Peyer's patch (tissue), 4 donors: ENCODE data around the gene TIGIT. TPM values are rescaled to one million over a fixed set of nuclear protein-coding genes. Genes with fewer than 3 reads are reported as not detected.

ENCODE experiments used
- DNase-seq, 3 donors: peaks; one replicate each; pipeline ENCODE4 v3.0.0-alpha.2; 2017 to 2019
- H3K27ac ChIP-seq, 4 donors: fragments of 200-600 bp; sonication (generic); one replicate each; pipeline ENCODE4 v1.5.1; 2016 to 2019
- H3K27me3 ChIP-seq, 2 donors: fragments of 200-600 bp; sonication (generic); one replicate each; pipeline ENCODE4 v1.5.1; 2019
- H3K36me3 ChIP-seq, 3 donors: fragments of 200-600 bp; sonication (generic); one replicate each; pipeline ENCODE4 v1.5.1; 2016 to 2019
- H3K4me1 ChIP-seq, 4 donors: fragments of 200-600 bp; sonication (generic); one replicate each; pipeline ENCODE4 v1.5.1; 2016 to 2019
- H3K4me3 ChIP-seq, 4 donors: fragments of 200-600 bp; sonication (generic); 1 replicate in 3 of 4; 2 replicates in 1 of 4; pipeline ENCODE4 v1.5.1; 2016 to 2019; ENCODE audit warnings: mild to moderate bottlenecking in 1 of 4
- H3K9me3 ChIP-seq, 4 donors: fragments of 200-600 bp; sonication (generic); one replicate each; pipeline ENCODE4 v1.5.1; 2016 to 2019; ENCODE audit warnings: mild to moderate bottlenecking in 1 of 4
- POLR2A ChIP-seq, 2 donors: fragments of 450-650 bp; IDR thresholded peaks; one replicate each; pipeline ENCODE4 v1.5.1; 2017; ENCODE audit warnings: antibody characterized with exemption in 2 of 2, mild to moderate bottlenecking in 2 of 2, moderate library complexity in 2 of 2
- total RNA-seq, 4 donors: library from RNA; depleted of rRNA; stranded (reverse); fragments of >200 nt; gene quantifications; one replicate each; pipeline ENCODE4 v1.1.0, GENCODE V29; 2016
- TF ChIP-seq, protein P1 (sequence below), 6 experiments: fragments of 450-650 bp in 4 of 6; fragments of 200-600 bp in 2 of 6; sonication (generic) in 1 of 6; IDR thresholded peaks; one replicate each; pipeline ENCODE4 v1.5.1; 2017 to 2019; ENCODE audit warnings: antibody characterized with exemption in 6 of 6, mild to moderate bottlenecking in 3 of 6, moderate library complexity in 1 of 6

The TIGIT gene
- total RNA-seq, 4 donors from 2014 or later = 0.35 to 5.0 (median 2.5) TPM; not detected in 1

DNA sequence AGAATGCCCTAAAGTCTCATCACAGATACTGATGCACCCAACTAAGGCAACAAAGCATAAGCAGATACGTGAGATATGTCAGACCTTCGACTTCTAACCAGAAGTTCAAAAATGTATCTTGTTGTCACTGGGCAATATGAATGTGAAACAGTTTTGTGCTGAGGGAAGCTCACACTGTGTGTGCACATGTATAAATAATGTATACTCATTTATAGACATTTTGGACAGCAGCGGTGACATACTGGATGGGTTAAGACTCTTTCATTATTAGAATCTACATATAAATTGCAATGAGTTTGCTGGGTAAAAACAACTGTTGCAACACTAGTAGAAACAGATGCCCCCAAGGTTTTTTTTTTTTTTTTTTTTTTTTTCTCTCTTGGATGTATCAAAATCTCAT, 37.9 kb downstream of the TIGIT start:
- peak overlapping the region in 1 of 4 donors; percentile 59 for H3K27ac ChIP-seq
- H3K4me1 ChIP-seq = no peaks in the 10 kb centered on the region
- H3K4me3 ChIP-seq = no peak overlapping the region
- H3K27me3 ChIP-seq = no peaks in the 10 kb centered on the region
- TF ChIP-seq POLR2A (IDR thresholded peaks at IDR 0.05) = no peak
- TF ChIP-seq, protein P1, sequence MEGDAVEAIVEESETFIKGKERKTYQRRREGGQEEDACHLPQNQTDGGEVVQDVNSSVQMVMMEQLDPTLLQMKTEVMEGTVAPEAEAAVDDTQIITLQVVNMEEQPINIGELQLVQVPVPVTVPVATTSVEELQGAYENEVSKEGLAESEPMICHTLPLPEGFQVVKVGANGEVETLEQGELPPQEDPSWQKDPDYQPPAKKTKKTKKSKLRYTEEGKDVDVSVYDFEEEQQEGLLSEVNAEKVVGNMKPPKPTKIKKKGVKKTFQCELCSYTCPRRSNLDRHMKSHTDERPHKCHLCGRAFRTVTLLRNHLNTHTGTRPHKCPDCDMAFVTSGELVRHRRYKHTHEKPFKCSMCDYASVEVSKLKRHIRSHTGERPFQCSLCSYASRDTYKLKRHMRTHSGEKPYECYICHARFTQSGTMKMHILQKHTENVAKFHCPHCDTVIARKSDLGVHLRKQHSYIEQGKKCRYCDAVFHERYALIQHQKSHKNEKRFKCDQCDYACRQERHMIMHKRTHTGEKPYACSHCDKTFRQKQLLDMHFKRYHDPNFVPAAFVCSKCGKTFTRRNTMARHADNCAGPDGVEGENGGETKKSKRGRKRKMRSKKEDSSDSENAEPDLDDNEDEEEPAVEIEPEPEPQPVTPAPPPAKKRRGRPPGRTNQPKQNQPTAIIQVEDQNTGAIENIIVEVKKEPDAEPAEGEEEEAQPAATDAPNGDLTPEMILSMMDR (IDR thresholded peaks at IDR 0.05) = no peak
- no peaks in the 10 kb centered on the region for H3K36me3 ChIP-seq
- no peaks in the 10 kb centered on the region for H3K9me3 ChIP-seq
- no peak for DNase-seq

DNA sequence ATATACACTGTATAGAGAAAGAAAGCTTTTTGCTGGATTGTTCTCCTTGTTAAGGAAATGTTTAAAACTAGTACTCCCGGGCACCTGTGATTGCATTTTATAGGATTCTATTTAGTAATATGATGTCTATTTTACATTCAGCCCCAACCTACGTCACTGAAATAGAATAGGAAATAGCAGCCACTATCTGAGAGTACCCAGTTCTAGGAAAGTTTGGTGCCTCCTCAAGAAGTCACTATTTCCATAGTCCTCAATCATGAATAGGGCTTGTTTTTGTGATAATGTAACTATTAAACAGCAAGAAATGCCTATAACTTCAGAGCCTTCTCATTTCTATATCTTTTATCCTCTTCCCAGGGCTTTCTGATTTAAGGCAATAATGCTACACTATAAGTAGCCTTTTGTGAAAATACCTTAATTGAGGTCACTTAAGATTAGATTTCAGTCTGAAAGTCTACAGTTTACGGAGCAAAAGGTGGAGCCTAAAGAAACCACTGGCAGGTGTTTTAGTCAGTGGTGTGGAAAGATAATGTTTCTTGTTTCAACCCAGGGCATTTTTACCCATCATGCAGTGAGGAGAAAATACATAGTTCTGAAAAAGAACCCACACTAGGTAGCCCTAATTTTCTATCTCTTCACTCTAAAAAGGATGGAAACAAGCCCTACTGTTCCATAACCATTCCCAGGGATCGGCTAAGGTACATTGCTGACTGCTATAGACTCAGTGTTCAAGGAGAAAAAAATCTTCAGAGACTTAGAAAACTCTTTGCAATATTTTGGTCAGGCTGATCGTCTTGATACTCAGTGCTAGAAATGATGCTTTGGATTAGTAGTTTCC, 38.7 kb downstream of the TIGIT start:
- TF ChIP-seq, protein P1 (IDR thresholded peaks at IDR 0.05) = no peak
- TF ChIP-seq POLR2A (IDR thresholded peaks at IDR 0.05) = no peak
- Histone ChIP-seq H3K27me3 (no peaks in the 10 kb centered on the region), H3K4me1 (no peaks in the 10 kb centered on the region), H3K36me3 (no peaks in the 10 kb centered on the region), H3K9me3 (no peaks in the 10 kb centered on the region), H3K4me3 (no peak overlapping the region), H3K27ac (peak overlapping the region in 2 of 4 donors; percentile 36 to 59)
- no peak for DNase-seq

DNA sequence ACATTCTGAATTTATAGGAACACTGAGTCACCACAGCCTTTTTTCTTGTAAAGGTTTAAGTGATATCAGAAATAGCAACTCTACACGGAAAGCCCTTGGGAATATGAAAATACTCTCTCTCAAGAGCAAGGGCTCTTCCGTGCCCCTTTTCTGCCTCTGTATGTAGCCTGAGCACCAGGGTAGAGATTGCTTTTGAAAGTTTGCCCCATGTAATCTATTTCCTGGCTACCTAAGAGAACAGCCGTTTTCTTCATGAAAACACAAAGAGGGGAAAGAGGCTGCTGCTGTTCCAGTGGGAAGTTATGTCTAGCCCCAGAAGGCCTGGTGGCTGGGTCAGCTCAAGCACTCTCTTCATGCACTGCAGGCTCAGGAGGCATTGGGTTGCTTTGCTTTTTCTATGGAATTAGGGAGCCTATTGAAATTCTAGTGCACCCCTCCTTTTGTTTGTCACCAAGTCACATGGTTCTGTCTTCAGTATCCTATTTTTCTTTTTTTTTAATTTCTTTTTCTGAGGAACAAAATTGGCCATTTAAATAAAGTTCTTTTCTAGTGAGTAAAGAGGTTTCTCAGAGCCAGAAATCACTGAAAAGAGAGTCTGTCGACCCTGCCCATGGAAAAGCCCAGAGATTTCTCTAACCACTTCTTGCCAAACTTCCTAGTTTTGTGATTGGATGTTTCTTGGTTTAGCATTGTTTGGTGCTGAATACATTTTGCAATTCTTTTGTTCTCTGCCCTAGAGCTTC, 39.5 kb downstream of the TIGIT start:
- TF ChIP-seq, protein P1 (IDR thresholded peaks at IDR 0.05) = no peak
- no peak for TF ChIP-seq POLR2A (IDR thresholded peaks at IDR 0.05)
- Histone ChIP-seq H3K9me3 (no peaks in the 10 kb centered on the region), H3K4me3 (no peak overlapping the region), H3K36me3 (peaks cover 0 to 3% (median 0%) of the 10 kb centered on the region in 3 donors), H3K27me3 (no peaks in the 10 kb centered on the region), H3K4me1 (no peaks in the 10 kb centered on the region), H3K27ac (peak overlapping the region in 2 of 4 donors; percentile 36 to 59)
- DNase-seq = no peak

DNA sequence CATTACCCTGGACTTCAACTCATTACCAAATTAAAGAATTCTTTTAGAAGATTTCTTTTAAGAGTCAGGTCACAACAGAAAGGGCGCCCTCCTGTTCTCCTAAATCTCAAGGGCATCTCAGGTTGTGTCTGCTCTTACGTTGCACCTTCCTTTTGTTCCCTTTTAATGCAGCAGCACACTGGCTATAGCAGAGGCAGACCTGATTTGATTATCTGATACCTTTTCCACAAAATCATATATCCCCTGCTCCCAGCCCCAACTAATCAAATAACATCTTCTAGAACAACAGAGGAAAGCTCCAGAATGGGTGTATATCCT, 40.1 kb downstream of the TIGIT start:
- no peak for TF ChIP-seq POLR2A (IDR thresholded peaks at IDR 0.05)
- TF ChIP-seq, protein P1 (IDR thresholded peaks at IDR 0.05) = no peak
- Histone ChIP-seq H3K9me3 (no peaks in the 10 kb centered on the region), H3K4me3 (no peak overlapping the region), H3K4me1 (no peaks in the 10 kb centered on the region), H3K27ac (peak overlapping the region in 1 of 4 donors; percentile 59), H3K36me3 (peaks cover 0 to 8% (median 0%) of the 10 kb centered on the region in 3 donors), H3K27me3 (no peaks in the 10 kb centered on the region)
- no peak for DNase-seq

DNA sequence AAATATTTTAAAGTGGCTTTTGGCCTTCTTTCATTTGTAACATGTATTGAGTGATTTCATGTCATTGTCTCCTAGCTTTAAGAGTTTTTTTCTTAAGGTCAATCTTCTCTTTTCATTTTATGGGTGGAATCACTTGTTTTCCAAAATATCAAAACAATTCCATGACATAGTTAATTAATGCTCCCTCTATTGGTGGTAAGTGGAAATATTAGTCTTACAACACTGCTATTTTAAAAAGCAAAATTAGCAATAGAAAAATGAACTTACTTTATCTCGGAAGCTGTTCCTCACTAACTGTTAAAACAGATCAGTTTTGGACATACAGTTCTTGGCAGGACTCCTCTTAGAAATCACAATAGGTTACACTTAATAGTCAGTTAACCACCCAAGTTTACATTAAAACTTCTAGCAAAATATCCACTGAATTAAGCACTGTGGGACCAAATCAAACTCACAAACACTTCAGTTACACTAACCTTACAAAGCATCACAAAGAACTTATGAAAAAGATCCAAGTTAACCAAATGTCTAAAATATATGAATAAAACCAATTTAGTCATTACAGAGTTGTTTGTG, 42.4 kb downstream of the TIGIT start:
- no peak for DNase-seq
- no peak overlapping the region for H3K27ac ChIP-seq
- peaks cover 0 to 10% (median 0%) of the 10 kb centered on the region in 3 donors for H3K36me3 ChIP-seq
- no peak overlapping the region for H3K4me3 ChIP-seq
- TF ChIP-seq, protein P1 (IDR thresholded peaks at IDR 0.05) = peak; percentile 19 to 63 (median 30)
- TF ChIP-seq POLR2A (IDR thresholded peaks at IDR 0.05) = no peak
- no peaks in the 10 kb centered on the region for H3K4me1 ChIP-seq
- no peaks in the 10 kb centered on the region for H3K9me3 ChIP-seq
- H3K27me3 ChIP-seq = no peaks in the 10 kb centered on the region
